Measurements from ENCODE around the gene GALP. TPM values are rescaled to one million over a fixed set of nuclear protein-coding genes. Genes with fewer than 3 reads are reported as not detected.
"Not testable (repeated sequence)": the region's sequence is repeated elsewhere in the genome, so short reads cannot be mapped to it uniquely, and the experiment has no call there.

GALP gene
- total RNA-seq: not detected in 2 replicates

GRCh38 chr19:56175861-56176307 lies at the start of gene GALP:
TSS of gene GALP (plus strand) at chr19:56176008. CDS start at chr19:56177109, 1,101 bp downstream.
- intact Hi-C loops (cut with micrococcal nuclease); H3K27ac Mint-ChIP-seq; DNase-seq (ENCODE audit: low spot score); H3K4me3 Mint-ChIP-seq; H3K27me3 Mint-ChIP-seq (ENCODE audit: insufficient read depth); H3K36me3 Mint-ChIP-seq (ENCODE audit: low read depth); H3K4me1 Mint-ChIP-seq (ENCODE audit: low read depth); H3K9me3 Mint-ChIP-seq: not testable (repeated sequence)

- no peak for DNase-seq (ENCODE audit: low spot score)
- peaks cover under 1% of the 10 kb centered on the region for H3K27me3 Mint-ChIP-seq (ENCODE audit: insufficient read depth)
- H3K9me3 Mint-ChIP-seq: no peaks in the 10 kb centered on the region
- H3K4me3 Mint-ChIP-seq: no peak overlapping the region
- H3K4me1 Mint-ChIP-seq (ENCODE audit: low read depth): peaks cover 9% of the 10 kb centered on the region
- intact Hi-C loops (cut with micrococcal nuclease): no loop called here
- H3K36me3 Mint-ChIP-seq (ENCODE audit: low read depth): no peaks in the 10 kb centered on the region
- no peak overlapping the region for H3K27ac Mint-ChIP-seq
Measured at GRCh38 chr19:56126983-56127780, 48.6 kb upstream of the GALP start.

- DNase-seq (ENCODE audit: low spot score): no peak
- Mint-ChIP-seq H3K27me3 (ENCODE audit: insufficient read depth) (peaks cover 3% of the 10 kb centered on the region), H3K9me3 (no peaks in the 10 kb centered on the region), H3K27ac (no peak overlapping the region), H3K4me1 (ENCODE audit: low read depth) (peaks cover 5% of the 10 kb centered on the region), H3K36me3 (ENCODE audit: low read depth) (no peaks in the 10 kb centered on the region), H3K4me3 (no peak overlapping the region)
- intact Hi-C loops (cut with micrococcal nuclease): no loop called here
Measured at GRCh38 chr19:56130006-56130405, 45.8 kb upstream of the GALP start.

- no peaks in the 10 kb centered on the region for H3K9me3 Mint-ChIP-seq
- no peak overlapping the region for H3K27ac Mint-ChIP-seq
- H3K4me1 Mint-ChIP-seq (ENCODE audit: low read depth): no peaks in the 10 kb centered on the region
- intact Hi-C loops (cut with micrococcal nuclease): no loop called here
- H3K27me3 Mint-ChIP-seq (ENCODE audit: insufficient read depth): peaks cover 3% of the 10 kb centered on the region
- DNase-seq (ENCODE audit: low spot score): no peak
- no peak overlapping the region for H3K4me3 Mint-ChIP-seq
- no peaks in the 10 kb centered on the region for H3K36me3 Mint-ChIP-seq (ENCODE audit: low read depth)
Measured at GRCh38 chr19:56131651-56132050, 44.2 kb upstream of the GALP start.

DNA sequence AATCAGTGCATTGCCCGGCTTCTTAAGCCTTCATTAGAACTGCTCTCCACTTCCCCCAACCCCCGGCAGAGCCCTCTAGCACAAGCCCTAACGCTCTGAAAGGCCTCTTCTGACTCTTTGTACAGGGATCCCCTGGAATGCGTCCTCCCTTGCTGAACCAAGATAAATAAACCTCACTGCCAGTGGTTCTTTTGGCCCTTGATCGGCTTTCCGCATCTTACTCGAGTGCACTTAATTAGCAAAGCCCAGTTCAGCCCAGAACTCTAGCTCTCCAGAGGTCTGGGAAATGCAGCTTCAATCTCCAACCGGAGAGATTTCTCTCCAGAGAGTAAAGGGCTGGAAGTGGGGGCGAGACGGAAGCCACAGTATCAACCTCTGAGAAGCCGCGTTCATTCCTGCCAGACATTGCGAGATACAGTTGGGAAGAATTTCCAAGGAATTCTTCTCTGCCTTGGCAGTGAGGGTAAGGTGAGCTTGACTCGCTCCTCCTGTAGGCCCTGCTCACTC lies 43.4 kb upstream of the GALP start:
- Mint-ChIP-seq H3K4me1 (ENCODE audit: low read depth) (no peaks in the 10 kb centered on the region), H3K27ac (no peak overlapping the region), H3K27me3 (ENCODE audit: insufficient read depth) (peaks cover 3% of the 10 kb centered on the region), H3K4me3 (no peak overlapping the region), H3K36me3 (ENCODE audit: low read depth) (no peaks in the 10 kb centered on the region), H3K9me3 (no peaks in the 10 kb centered on the region)
- intact Hi-C loops (cut with micrococcal nuclease): no loop called here
- no peak for DNase-seq (ENCODE audit: low spot score)

DNA sequence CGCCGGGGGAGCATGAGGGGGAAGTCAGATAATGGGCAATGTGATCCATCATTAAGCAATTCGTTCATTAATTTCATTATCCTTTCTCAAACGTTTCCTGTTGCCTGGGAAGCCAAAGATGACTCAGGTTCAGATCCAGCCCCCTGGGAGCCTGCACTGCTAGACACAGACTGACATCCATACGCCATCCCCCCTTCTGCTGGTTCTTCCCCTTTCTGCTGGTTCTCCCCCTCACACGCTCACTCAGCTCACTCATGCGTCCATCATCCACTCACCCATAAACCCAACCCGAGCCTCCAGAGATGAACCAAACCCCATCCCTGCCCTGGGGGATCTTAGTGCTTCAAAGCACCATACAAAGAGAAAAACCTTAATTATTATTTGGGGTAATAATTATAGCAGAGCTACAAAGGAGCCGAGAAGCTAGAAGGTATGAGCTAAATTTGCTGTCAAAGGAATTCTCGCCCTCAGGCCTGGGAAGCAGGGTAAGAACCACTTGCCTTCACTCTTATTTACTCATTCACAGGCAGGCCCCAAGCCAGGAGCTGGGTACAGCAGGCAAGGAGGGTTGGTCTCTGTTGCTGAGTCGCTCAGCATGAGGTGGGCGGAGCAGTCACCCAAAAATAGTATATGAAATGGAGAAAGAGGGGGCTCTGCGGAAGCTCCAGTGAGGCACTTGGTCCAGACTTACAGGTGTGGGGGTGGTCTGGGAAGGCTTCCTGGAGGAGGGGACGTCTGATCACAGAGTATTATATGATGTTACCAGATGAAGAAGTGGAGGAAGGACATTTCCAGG lies 41.8 kb upstream of the GALP start:
- no peak for DNase-seq (ENCODE audit: low spot score)
- H3K36me3 Mint-ChIP-seq (ENCODE audit: low read depth): no peaks in the 10 kb centered on the region
- no peaks in the 10 kb centered on the region for H3K4me1 Mint-ChIP-seq (ENCODE audit: low read depth)
- intact Hi-C loops (cut with micrococcal nuclease): no loop called here
- no peaks in the 10 kb centered on the region for H3K9me3 Mint-ChIP-seq
- no peak overlapping the region for H3K27ac Mint-ChIP-seq
- peaks cover 3% of the 10 kb centered on the region for H3K27me3 Mint-ChIP-seq (ENCODE audit: insufficient read depth)
- H3K4me3 Mint-ChIP-seq: no peak overlapping the region

- no peaks in the 10 kb centered on the region for H3K9me3 Mint-ChIP-seq
- peaks cover 3% of the 10 kb centered on the region for H3K27me3 Mint-ChIP-seq (ENCODE audit: insufficient read depth)
- intact Hi-C loops (cut with micrococcal nuclease): no loop called here
- DNase-seq (ENCODE audit: low spot score): no peak
- H3K36me3 Mint-ChIP-seq (ENCODE audit: low read depth): no peaks in the 10 kb centered on the region
- no peak overlapping the region for H3K4me3 Mint-ChIP-seq
- H3K4me1 Mint-ChIP-seq (ENCODE audit: low read depth): peaks cover 1% of the 10 kb centered on the region
- no peak overlapping the region for H3K27ac Mint-ChIP-seq
Measured at GRCh38 chr19:56134654-56134921, 41.2 kb upstream of the GALP start.

- H3K9me3 Mint-ChIP-seq: no peaks in the 10 kb centered on the region
- H3K27ac Mint-ChIP-seq: no peak overlapping the region
- H3K27me3 Mint-ChIP-seq (ENCODE audit: insufficient read depth): peaks cover 3% of the 10 kb centered on the region
- H3K4me3 Mint-ChIP-seq: no peak overlapping the region
- intact Hi-C loops (cut with micrococcal nuclease): no loop called here
- H3K4me1 Mint-ChIP-seq (ENCODE audit: low read depth): peaks cover 11% of the 10 kb centered on the region
- no peak for DNase-seq (ENCODE audit: low spot score)
- no peaks in the 10 kb centered on the region for H3K36me3 Mint-ChIP-seq (ENCODE audit: low read depth)
Measured at GRCh38 chr19:56136362-56136761, 39.4 kb upstream of the GALP start.

GRCh38 chr19:56137405-56137804 lies 38.4 kb upstream of the GALP start:
- peaks cover 19% of the 10 kb centered on the region for H3K4me1 Mint-ChIP-seq (ENCODE audit: low read depth)
- H3K4me3 Mint-ChIP-seq: no peak overlapping the region
- no peaks in the 10 kb centered on the region for H3K27me3 Mint-ChIP-seq (ENCODE audit: insufficient read depth)
- H3K9me3 Mint-ChIP-seq: no peaks in the 10 kb centered on the region
- intact Hi-C loops (cut with micrococcal nuclease): no loop called here
- H3K27ac Mint-ChIP-seq: no peak overlapping the region
- no peaks in the 10 kb centered on the region for H3K36me3 Mint-ChIP-seq (ENCODE audit: low read depth)
- no peak for DNase-seq (ENCODE audit: low spot score)

DNA sequence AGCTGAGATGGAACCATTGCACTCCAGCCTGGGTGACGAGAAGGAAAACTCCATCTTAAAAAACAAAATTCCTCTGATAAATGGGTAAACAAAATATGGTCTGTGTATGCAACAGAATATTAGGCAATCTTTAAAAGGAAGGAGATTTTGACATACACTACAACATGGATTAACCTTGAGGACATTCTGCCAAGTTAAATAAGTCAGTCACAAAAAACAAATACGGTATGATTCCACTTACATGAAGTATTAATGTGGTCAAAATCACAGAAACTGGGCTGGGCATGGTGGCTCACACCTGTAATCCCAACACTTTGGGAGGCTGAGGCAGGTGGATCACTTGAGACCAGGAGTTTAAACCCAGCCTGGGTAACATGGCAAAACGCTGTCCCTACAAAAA lies 37.7 kb upstream of the GALP start:
- no peaks in the 10 kb centered on the region for H3K27me3 Mint-ChIP-seq (ENCODE audit: insufficient read depth)
- no peak for DNase-seq (ENCODE audit: low spot score)
- intact Hi-C loops (cut with micrococcal nuclease): no loop called here
- H3K4me3 Mint-ChIP-seq: no peak overlapping the region
- H3K9me3 Mint-ChIP-seq: no peaks in the 10 kb centered on the region
- H3K36me3 Mint-ChIP-seq (ENCODE audit: low read depth): no peaks in the 10 kb centered on the region
- H3K4me1 Mint-ChIP-seq (ENCODE audit: low read depth): peaks cover 25% of the 10 kb centered on the region
- H3K27ac Mint-ChIP-seq: no peak overlapping the region

GRCh38 chr19:56139847-56140582 lies 35.8 kb upstream of the GALP start:
- no peaks in the 10 kb centered on the region for H3K27me3 Mint-ChIP-seq (ENCODE audit: insufficient read depth)
- DNase-seq (ENCODE audit: low spot score): no peak
- peaks cover 37% of the 10 kb centered on the region for H3K4me1 Mint-ChIP-seq (ENCODE audit: low read depth)
- H3K9me3 Mint-ChIP-seq: no peaks in the 10 kb centered on the region
- peaks cover 2% of the 10 kb centered on the region for H3K36me3 Mint-ChIP-seq (ENCODE audit: low read depth)
- H3K27ac Mint-ChIP-seq: peak overlapping the region; percentile 84
- intact Hi-C loops (cut with micrococcal nuclease): loop anchor here (1.0 to 5.0 kb wide), 4 partner anchors 35 to 1675 kb away; partner anchors contain the start of genes RDH13 and ZNF416
- H3K4me3 Mint-ChIP-seq: peak overlapping the region; percentile 82

DNA sequence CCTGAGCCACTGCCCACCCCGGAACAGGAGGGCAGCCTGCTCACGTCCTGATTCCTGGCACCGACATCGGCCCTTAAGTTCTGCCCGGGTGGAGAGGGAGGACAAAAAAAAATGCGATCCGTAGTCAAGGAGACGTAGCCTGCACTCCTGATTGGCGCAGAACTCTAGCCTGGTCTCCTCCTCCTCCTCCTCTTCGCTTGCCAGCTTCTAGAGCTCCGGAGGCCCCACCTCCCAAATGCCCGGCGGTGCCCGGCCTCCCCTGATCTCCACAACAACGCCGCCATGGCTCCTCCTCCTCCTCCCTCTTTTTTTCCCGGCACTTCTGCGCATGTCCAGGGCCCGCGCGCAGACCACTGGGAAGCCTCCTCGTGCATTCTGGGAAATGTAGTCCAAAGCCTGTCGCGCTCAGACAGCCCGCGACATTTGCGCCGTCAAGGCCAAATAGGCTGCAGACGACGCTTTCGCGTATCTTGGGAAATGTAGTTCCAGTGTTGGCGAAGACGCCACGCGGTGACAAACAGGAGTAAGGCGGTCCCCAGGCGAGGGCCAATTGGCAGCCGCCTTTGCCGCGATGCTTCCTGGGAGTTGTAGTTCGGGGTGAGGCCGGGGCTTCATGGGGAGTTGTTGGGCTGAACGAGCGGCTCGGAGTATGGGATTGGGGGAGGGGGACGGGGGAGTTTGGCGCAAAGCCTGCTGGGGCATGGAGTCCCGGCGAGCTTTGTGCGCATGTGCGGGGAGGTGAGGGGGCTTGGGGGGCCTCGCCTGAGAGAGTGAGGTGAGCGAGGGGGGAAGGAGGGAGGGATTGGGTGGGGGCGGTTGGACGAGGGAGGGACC lies 35.0 kb upstream of the GALP start, which contains the start of gene ZNF444:
Gene ZNF444 (plus strand): TSS at position 705 of the 834 bp plus-strand sequence. CDS start 5,625 bp downstream, outside the sequence.
- no peaks in the 10 kb centered on the region for H3K27me3 Mint-ChIP-seq (ENCODE audit: insufficient read depth)
- peak within 1 kb of the TSS; percentile 84 for H3K27ac Mint-ChIP-seq
- peak within 1 kb of the TSS; percentile 82 for H3K4me3 Mint-ChIP-seq
- no peaks in the 10 kb centered on the region for H3K9me3 Mint-ChIP-seq
- H3K4me1 Mint-ChIP-seq (ENCODE audit: low read depth): peaks cover 37% of the 10 kb centered on the region
- peaks cover 2% of the 10 kb centered on the region for H3K36me3 Mint-ChIP-seq (ENCODE audit: low read depth)
- intact Hi-C loops (cut with micrococcal nuclease): loop anchor here (1.0 to 5.0 kb wide), 11 partner anchors 19 to 1676 kb away; partner anchors contain the start of genes EPN1, PPP1R12C, RDH13 and U2AF2
- peak; percentile 99 for DNase-seq (ENCODE audit: low spot score)
